C4-2B (cell line): ENCODE results near the gene RDH14.

ENCODE experiments used
- CTCF ChIP-seq: fragments of 450-650 bp; conservative IDR thresholded peaks from 2 replicates; pipeline ENCODE4 v1.5.1; 2017; ENCODE audit warnings: mild to moderate bottlenecking
- ZFX ChIP-seq: fragments of 450-650 bp; IDR thresholded peaks from 2 replicates; pipeline ENCODE4 v1.6.1; 2017

- no peak for TF ChIP-seq CTCF
- TF ChIP-seq ZFX = no peak
Observed at GRCh38 chr2:18506883-18507509, 53.5 kb downstream of the RDH14 start.
